Suprapubic skin (tissue), 4 donors: Measurements from ENCODE around the gene HAPLN1.

ENCODE experiments used
- POLR2A ChIP-seq, 2 donors: fragments of 450-650 bp; IDR thresholded peaks; one replicate each; pipeline ENCODE4 v1.6.1; 2017; ENCODE audit warnings: antibody characterized with exemption in 2 of 2, mild to moderate bottlenecking in 2 of 2, moderate library complexity in 2 of 2
- POLR2AphosphoS5 ChIP-seq, 3 donors: sonication (generic); formaldehyde crosslinking; IDR thresholded peaks; one replicate each; pipeline ENCODE4 v1.6.1; 2017; ENCODE audit warnings: antibody characterized with exemption in 3 of 3
- TF ChIP-seq, protein P1 (sequence below), 2 donors: fragments of 200-600 bp in 1 of 2; fragments of 450-650 bp in 1 of 2; sonication (generic) in 1 of 2; IDR thresholded peaks; one replicate each; pipeline ENCODE4 v1.5.1; 2016 to 2019; ENCODE audit warnings: antibody characterized with exemption in 2 of 2, mild to moderate bottlenecking in 1 of 2, moderate library complexity in 1 of 2

GRCh38 chr5:83636156-83636555 lies 84.5 kb downstream of the HAPLN1 start:
- TF ChIP-seq, protein P1, sequence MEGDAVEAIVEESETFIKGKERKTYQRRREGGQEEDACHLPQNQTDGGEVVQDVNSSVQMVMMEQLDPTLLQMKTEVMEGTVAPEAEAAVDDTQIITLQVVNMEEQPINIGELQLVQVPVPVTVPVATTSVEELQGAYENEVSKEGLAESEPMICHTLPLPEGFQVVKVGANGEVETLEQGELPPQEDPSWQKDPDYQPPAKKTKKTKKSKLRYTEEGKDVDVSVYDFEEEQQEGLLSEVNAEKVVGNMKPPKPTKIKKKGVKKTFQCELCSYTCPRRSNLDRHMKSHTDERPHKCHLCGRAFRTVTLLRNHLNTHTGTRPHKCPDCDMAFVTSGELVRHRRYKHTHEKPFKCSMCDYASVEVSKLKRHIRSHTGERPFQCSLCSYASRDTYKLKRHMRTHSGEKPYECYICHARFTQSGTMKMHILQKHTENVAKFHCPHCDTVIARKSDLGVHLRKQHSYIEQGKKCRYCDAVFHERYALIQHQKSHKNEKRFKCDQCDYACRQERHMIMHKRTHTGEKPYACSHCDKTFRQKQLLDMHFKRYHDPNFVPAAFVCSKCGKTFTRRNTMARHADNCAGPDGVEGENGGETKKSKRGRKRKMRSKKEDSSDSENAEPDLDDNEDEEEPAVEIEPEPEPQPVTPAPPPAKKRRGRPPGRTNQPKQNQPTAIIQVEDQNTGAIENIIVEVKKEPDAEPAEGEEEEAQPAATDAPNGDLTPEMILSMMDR (IDR thresholded peaks at IDR 0.05): no peak
- no peak for TF ChIP-seq POLR2A (IDR thresholded peaks at IDR 0.05)
- no peak for TF ChIP-seq POLR2AphosphoS5 (IDR thresholded peaks at IDR 0.05)
